GM12891 (cell line): Measurements from ENCODE around the gene PIGQ.

Experiments used
- POLR2A ChIP-seq: IDR thresholded peaks from 2 replicates; pipeline ENCODE4 v1.6.1; 2011; ENCODE audit warnings: low read depth, low read length, control low read depth
- TAF1 ChIP-seq: IDR thresholded peaks from 2 replicates; pipeline ENCODE4 v1.6.1; 2011; ENCODE audit warnings: low read depth, low read length, control low read depth

DNA sequence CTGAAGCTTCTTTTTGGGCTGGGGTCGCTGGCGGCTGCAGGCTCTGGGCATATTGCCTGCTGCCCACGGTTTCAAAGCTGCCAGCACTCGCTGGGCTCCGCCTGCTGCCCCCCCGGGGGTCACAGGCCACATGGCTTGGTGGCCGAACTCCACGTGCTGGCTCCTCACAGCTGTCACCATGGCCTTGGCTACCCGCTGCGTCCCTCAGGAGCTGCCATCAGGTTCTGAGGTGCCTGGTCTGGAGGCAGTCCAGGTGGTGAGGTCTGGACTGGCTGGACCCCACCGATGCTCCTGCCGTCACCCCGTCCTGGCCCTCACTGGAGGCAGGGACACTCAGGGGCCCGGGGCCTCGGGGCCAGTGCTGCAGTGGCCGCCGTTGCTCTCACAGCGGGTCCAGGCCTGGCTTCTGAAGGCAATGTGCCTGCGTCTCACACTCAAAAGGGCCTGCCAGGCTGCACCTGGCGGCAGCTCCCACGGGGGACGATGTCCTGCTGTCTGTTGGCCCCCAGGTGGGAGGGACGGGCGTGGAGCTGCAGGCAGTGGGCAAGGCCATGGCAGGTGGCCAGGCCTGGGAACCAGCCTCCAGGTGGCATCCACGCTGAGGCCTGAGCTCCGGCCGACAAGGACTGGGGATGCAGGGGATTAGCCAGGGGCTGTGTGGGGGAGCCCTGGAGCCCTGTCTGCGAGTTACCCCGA, 29.0 kb upstream of the PIGQ start:
- TF ChIP-seq POLR2A (no peak), TAF1 (no peak)
